ENCODE results near the gene RERE. TPM values are rescaled to one million over a fixed set of nuclear protein-coding genes. Genes with fewer than 3 reads are reported as not detected.

Gene RERE
- total RNA-seq, 1 donor from 2014 or later: 50.7 TPM

DNA sequence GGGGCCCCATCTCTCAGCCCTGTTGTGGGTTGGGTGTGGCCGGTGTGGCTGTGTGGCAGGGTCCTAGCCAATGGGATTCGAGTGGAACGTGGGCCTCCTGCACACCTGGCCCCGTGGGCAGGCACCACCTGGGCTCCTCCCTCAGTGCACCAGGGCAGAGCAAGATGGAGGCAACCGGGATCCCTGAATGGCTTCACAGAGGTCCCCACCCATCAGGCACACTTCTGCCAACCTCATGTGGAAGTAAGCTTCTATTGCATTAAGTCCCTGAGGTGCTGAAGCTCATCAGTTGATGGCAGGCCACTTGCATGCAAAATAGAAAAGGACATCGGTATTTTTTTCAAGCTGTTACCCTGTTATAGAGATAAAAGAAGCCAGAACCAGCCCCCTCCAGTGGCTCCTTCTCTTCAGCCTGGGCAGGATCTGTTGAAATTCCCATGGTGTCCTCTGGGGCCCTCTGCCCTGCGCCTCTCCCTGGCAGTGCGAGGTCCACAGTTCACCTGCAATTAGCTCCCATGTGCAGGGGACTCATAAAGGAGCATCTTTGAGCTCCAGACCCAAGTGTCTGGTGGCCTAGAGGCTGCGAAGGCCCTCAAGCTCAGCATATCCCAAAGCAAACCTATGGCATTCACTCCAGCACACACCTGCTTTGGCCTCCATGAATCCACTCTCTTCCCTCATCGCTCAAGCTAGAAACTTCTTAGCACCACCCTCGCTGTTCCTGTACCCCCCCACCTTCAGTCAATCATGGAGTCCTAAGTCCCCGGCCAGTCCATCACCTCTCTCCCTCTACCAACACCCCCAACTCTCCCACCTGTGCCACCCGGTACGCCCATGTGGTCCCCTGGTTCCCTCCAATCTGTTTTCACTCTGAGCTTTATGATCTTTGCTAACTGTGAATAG is 501.6 kb downstream of the RERE start:
- DNase-seq: no peak

DNA sequence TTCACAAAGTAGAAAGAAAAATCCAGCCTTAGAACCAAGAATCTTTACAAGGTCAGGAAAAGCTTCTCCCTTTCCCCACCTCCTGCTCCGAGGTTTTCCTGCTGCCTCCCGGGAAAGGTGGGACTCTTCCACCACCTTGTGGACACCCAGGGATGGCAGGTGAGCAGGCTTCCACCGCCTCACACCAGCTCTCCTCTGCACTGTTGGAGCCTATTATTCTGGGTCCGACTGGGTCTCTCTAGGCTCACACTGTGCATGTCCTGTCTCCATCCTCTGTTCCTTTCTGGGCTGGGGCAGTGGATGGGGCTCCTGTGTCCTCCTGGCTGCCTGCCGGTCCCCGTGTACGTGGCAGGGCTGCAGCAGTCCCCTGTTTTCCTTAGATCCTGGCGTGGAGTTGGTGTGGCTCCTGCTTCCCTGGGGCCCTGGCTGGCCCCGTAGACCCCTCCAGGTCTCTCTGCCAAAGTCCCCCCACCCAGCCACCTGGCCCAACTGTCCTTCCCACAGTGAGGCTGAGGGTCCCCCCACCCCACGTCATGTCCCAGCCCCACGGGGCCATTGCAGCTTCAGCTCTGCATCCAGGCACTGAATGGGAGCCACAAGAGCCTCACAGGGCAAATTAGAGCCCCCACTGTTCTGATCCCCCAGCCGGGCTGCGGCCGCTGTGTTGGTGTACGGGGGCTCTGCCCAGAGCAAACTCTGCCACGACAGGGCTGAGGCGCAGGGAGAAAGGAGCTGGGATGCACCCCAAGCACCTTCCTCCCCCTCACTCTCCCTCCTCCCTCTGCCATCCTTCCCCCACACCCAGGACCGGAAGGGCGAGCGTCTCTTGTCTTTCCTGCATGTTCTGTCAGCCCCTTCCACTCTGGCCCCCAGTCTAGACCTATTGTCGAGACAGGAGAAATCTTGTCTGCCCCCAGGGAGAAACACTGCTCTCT is 502.8 kb downstream of the RERE start:
- peak; percentile 88 for DNase-seq

DNA sequence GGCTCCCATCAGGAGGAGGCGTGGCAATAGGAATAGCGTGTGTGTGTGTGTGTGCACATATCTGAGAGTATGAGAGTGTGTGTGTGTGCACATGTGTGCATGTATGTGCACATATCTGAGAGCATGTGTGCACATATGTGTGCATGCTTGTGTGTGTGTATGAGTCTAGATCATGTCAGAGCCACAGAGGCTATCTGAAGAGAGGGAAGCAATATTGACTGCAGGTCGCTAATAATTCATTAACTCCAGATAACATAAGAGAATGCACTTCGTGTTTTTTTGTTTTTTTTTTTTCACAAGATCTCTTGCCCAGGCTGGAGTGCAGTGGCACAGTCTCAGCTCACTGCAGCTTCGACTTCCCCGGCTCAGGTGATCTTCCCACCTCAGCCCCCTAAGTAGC is 504.2 kb downstream of the RERE start:
- no peak for DNase-seq

DNA sequence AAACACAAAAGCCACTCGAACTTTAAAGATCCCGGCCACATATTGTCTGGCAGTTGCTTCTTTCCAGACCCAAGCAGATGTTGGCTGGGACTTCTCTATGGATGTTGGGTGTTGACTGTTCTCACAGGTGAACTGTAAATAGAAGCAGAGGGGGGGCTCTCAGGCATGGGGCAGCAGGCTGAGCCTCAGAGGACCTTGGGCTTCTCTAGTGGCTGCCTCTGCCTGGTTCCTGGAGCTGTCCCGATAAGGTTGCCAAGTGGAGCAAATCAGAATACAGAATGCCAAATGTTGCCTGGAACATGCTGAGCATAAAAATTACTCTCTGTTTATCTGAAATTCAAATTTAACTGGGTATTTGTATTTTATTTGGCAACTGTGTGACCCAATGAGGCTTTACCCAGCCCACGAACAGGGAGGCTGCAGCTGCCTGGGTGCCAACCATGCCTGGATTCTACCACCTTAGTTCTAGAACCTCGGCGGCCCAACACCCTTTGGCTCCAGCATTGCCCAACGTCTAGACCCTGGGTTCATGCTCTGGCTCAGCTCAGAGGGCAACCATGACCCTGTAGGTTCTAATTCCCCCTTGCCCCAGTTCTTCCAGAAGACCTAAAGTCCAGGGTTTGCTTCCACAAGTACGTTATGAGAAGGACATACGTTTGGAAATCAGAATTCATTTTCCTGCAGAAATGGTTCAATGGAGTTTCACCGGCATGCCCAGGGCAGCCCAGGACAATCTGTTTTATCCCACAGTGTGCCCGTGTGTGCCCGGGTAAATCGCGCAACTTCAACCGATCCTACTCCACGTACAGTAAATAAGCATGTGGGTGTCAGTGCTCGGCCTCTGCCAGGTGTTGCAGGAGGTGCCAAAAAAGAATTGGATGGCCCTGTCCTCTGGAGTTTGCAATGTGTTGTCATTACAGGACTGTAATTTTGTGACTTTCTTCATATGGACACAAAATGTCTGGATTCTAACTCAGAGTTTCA is 504.9 kb downstream of the RERE start:
- DNase-seq: no peak

DNA sequence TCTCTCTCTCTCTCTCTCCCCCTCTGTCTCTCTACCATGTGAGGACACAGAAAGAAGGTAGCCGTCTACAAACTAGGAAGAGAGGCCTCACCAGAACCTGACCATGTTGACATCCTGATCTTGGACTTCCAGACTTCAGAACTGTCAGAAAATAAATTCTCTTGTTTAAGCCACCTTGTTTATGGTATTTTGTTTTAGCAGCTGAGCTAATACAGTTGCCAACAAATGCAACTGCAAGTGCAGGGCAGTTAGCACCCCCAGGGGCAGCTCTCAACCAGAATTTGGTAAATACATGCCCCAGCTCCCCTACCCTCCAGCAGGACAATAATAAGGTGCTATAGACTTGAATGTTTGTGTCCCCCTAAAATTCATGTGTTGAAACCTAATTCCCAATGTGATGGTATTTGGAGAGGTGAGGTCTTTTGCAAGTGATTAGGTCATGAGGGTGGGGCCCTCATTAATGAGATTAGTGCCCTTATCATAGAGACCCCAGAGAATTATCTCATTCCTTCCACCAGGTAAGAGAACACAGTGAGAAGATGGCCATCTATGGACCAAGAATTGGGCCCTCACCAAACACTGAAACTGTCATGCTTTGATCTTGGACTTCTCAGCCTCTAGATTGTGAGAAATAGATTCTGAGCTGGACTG is 506.2 kb downstream of the RERE start:
- DNase-seq: no peak

DNA sequence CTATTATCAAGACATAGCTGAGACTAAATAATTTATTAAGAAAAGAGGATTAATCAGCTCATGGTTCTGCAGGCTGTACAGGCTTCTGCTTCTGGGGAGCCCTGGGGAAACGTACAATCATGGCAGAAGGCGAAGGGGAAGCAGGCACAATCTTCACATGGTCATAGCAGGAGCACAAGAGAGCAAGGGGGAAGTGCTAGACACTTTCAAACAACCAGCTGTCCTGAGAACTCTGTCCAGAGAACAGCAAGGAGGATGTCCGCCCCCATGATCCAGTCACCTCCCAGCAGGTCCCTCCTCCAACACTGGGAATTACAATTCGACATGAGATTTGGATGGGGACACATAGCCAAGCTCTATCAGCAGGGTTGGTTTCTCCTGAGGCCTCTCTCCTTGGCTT is 509.8 kb downstream of the RERE start:
- DNase-seq: no peak

DNA sequence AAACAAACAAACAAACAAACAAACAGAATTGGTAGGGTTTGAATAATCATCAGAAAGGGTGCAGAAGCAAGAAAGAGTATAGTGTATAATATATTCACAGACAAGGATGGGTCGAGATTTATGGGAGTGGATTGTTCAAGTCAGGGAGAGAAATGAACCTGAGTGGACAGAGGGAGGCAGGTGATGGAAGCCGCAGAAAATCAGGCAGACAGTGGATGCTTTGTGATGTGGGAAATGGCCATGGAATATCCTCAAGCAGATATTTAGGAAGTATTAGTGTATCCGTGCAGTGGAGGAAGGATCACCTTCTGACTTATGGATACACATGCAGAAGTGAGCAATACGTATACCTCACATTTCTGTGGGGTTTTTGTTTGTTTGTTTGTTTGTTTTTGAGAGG is 513.6 kb downstream of the RERE start:
- no peak for DNase-seq

DNA sequence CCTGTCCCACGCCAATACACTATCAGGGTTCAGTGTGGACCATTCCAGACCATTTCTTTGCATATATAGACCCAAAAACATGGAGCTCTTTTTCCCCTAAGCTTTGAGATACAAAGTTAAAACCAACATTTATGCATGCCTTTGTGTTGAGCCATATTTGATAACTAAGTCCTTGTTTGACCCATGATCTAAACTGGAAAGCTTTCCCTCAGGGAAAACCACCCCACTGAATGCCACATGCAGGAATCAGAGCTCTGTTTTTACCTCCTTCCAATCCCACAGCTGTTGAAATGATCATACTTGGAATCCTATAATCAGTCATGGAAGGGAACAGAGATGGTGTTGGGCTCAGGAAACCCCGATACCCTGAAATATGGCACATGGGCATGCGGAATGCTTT is 514.3 kb downstream of the RERE start:
- DNase-seq: no peak

Other genes starting within 250 kb of the RERE start
- 1,154 and 2,045 TPM in 2 replicates for gene ENO1, start 61.0 kb upstream of the RERE start, total RNA-seq
- not detected in 2 replicates for gene CA6, start 128.2 kb upstream of the RERE start, total RNA-seq
- 0.17 TPM in 1 of 2 replicates, not detected in the other for gene SLC2A7, start 208.8 kb upstream of the RERE start, total RNA-seq